ENCODE results near the gene NPLOC4.

DNA sequence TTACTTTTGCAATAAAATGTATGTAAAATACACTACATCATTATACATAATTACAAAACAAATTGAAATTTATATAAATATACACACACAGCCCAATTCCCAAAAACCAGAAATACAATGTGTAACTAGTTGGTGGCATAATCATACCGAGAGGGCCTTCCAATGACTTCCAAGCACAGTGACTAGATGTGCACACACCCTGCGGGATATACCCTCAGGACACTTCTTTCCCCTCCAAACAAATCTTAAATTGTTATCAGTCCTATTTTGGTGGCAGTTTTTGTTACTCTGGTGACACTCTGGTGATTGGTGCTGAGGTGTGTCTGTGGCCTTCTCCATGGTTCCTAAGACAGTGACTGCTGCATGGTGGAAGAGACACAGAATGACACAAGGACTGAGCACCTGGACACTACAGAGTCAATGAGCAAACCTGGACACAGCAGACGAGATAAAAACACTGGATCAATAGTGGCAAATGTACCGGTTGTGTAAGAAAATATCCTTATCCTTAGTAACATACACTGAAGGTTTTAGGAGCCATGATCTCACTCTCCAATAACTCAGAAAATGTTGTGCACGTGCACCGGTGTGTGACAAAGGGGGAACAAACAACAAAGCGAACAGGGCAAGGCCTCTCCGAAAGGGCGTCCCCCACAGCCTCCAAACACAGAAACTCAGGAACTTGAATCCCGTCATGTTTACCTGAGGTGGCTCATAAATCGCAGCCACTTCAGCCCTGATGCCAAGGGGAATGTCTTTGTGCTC, 32.9 kb downstream of the NPLOC4 start:
- TF ChIP-seq POLR2AphosphoS5 (IDR thresholded peaks at IDR 0.05; ENCODE audit: low read depth, low read length) (no peak), POLR2A (IDR thresholded peaks at IDR 0.05; ENCODE audit: low read depth, low read length) (no peak), TAF1 (IDR thresholded peaks at IDR 0.05; ENCODE audit: borderline replicate concordance, low read depth, low read length) (no peak)
